B cell (primary cell): Measurements from ENCODE around the gene PTPRE.

Source experiments
- EZH2 ChIP-seq: IDR thresholded peaks from 2 replicates; pipeline ENCODE4 v1.6.1; 2012; ENCODE audit warnings: borderline replicate concordance, low read depth, mild to moderate bottlenecking, moderate library complexity, low read length; ENCODE audit not compliant: insufficient read depth, poor library complexity, severe bottlenecking
- TF ChIP-seq, protein P1 (sequence below): fragments of 200-600 bp; IDR thresholded peaks from one replicate; pipeline ENCODE4 v1.8.0; 2022; ENCODE audit warnings: antibody characterized with exemption, mild to moderate bottlenecking

DNA sequence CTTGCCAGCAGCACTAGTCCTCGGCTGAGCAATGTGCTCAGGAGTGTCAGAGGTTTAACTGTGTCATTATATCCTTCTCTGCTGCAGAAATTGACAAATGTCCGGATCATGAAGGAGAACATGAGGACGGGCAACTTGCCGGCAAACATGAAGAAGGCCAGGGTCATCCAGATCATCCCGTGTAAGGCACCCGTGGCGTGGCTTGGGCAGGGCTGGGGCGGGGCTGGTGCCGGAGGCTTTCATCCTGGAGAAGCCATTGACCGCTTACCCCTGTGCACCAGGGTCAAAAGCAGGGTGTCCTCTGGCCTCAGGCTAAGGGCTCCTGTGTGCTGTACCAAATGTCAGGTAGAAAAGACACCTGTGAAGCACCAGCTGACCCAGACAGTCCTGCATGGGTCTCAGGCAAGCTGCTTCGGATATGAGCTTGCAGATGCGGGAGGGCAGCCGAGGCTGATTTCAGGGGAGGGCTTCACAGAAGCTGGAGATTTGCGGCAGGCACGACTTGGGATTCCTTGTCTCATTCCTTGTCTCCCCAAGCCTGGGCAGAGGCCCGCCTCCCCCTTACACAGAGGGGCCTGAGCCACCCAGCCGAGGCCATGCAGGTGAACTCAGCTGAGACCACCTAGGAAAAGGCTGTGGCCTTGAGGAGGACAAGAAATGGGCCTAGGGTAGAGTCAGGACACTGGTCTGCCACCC, 164.0 kb downstream of the PTPRE start:
- TF ChIP-seq, protein P1, sequence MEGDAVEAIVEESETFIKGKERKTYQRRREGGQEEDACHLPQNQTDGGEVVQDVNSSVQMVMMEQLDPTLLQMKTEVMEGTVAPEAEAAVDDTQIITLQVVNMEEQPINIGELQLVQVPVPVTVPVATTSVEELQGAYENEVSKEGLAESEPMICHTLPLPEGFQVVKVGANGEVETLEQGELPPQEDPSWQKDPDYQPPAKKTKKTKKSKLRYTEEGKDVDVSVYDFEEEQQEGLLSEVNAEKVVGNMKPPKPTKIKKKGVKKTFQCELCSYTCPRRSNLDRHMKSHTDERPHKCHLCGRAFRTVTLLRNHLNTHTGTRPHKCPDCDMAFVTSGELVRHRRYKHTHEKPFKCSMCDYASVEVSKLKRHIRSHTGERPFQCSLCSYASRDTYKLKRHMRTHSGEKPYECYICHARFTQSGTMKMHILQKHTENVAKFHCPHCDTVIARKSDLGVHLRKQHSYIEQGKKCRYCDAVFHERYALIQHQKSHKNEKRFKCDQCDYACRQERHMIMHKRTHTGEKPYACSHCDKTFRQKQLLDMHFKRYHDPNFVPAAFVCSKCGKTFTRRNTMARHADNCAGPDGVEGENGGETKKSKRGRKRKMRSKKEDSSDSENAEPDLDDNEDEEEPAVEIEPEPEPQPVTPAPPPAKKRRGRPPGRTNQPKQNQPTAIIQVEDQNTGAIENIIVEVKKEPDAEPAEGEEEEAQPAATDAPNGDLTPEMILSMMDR: no peak
- TF ChIP-seq EZH2: no peak
